Natural killer cell (primary cell): ENCODE results near the gene CCL25. TPM values are rescaled to one million over a fixed set of nuclear protein-coding genes. Genes with fewer than 3 reads are reported as not detected.

Source experiments
- ATAC-seq, 3 donors: fragments of 150-1000 bp in 2 of 3; fragments of 200-7000 bp in 1 of 3; cut with Tn5 transposase; 1 replicate in 1 of 3; 2 replicates in 2 of 3; pipeline ENCODE4 v1.10.0; 2021; ENCODE audit warnings: mild to moderate bottlenecking in 2 of 3, moderate library complexity in 2 of 3
- DNase-seq, 2 donors: peaks; one replicate each; pipeline versions ENCODE4 v3.0.0 to v3.0.0-alpha.2; 2013 to 2021; ENCODE audit warnings: mixed read lengths in 1 of 2
- H3K27ac ChIP-seq: one replicate; pipeline ENCODE4 v1.5.1; 2013; ENCODE audit warnings: mild to moderate bottlenecking, low read length
- H3K27me3 ChIP-seq: one replicate; pipeline ENCODE4 v1.6.1; 2013; ENCODE audit warnings: low read length; ENCODE audit not compliant: control insufficient read depth, insufficient read depth
- H3K36me3 ChIP-seq: one replicate; pipeline ENCODE4 v1.6.1; 2013; ENCODE audit warnings: low read length; ENCODE audit not compliant: control insufficient read depth, insufficient read depth
- H3K4me1 ChIP-seq: one replicate; pipeline ENCODE4 v1.6.1; 2013; ENCODE audit warnings: low read length; ENCODE audit not compliant: control insufficient read depth, insufficient read depth
- H3K4me3 ChIP-seq: one replicate; pipeline ENCODE4 v1.5.1; 2013; ENCODE audit warnings: low read length
- H3K9me3 ChIP-seq: one replicate; pipeline ENCODE4 v1.6.1; 2013; ENCODE audit warnings: low read length; ENCODE audit not compliant: control insufficient read depth, insufficient read depth
- H3K27ac Mint-ChIP-seq, 2 donors: one replicate each; pipeline ENCODE4 v1.8.0; 2022; ENCODE audit warnings: mild to moderate bottlenecking in 2 of 2, mixed read lengths in 2 of 2, moderate library complexity in 1 of 2
- H3K27me3 Mint-ChIP-seq, 2 donors: one replicate each; pipeline ENCODE4 v1.8.0; 2022; ENCODE audit warnings: low read depth in 2 of 2, mixed read lengths in 2 of 2
- H3K36me3 Mint-ChIP-seq: one replicate; pipeline ENCODE4 v1.8.0; 2022; ENCODE audit warnings: mixed read lengths
- H3K4me1 Mint-ChIP-seq, 2 donors: one replicate each; pipeline ENCODE4 v1.8.0; 2022; ENCODE audit warnings: mixed read lengths in 2 of 2
- H3K4me3 Mint-ChIP-seq: one replicate; pipeline ENCODE4 v1.8.0; 2022; ENCODE audit warnings: mild to moderate bottlenecking, moderate library complexity, mixed read lengths
- H3K9me3 Mint-ChIP-seq, 2 donors: one replicate each; pipeline ENCODE4 v1.8.0; 2022; ENCODE audit warnings: mixed read lengths in 2 of 2
- CTCF ChIP-seq: fragments of 200-600 bp; IDR thresholded peaks from one replicate; pipeline ENCODE4 v1.8.0; 2022; ENCODE audit warnings: antibody characterized with exemption
- WGBS: methylation state at CpG from one replicate; pipeline ENCODE4 v1.1.7; 2013; ENCODE audit warnings: missing lambda C conversion rate; ENCODE audit not compliant: insufficient coverage; 5-methylcytosine and 5-hydroxymethylcytosine counted together
- intact Hi-C: fragments of 100-400 bp; cut with micrococcal nuclease; formaldehyde crosslinking; loops from one replicate; pipeline ENCODE4 v1.14.2; 2022
- total RNA-seq, 4 donors: library from RNA; stranded (reverse); fragments of 120-200 nt in 1 of 4; gene quantifications; one replicate each; pipeline versions ENCODE4 v1.2.3 to v1.2.4, GENCODE V29; 2013 to 2022

The CCL25 gene
- total RNA-seq, 3 donors from 2014 or later (not counting 1 experiment from before 2014, with no cell fraction given), result 0.28 TPM; not detected in 2

- peaks cover 0 to 8% of the 10 kb centered on the region in 2 donors for H3K27me3 Mint-ChIP-seq
- DNase-seq, result no peak
- no peaks in the 10 kb centered on the region for H3K9me3 Mint-ChIP-seq
- no peaks in the 10 kb centered on the region for H3K36me3 ChIP-seq
- H3K4me3 ChIP-seq, result no peak overlapping the region
- TF ChIP-seq CTCF, result no peak
- H3K9me3 ChIP-seq, result no peaks in the 10 kb centered on the region
- H3K4me1 ChIP-seq, result no peaks in the 10 kb centered on the region
- H3K36me3 Mint-ChIP-seq, result no peaks in the 10 kb centered on the region
- H3K27me3 ChIP-seq, result no peaks in the 10 kb centered on the region
- H3K4me1 Mint-ChIP-seq, result no peaks in the 10 kb centered on the region
- no peak overlapping the region for H3K27ac ChIP-seq
- intact Hi-C loops, result no loop called here
- H3K27ac Mint-ChIP-seq, result no peak overlapping the region
- WGBS, result 36% methylated on average over 7 of the region's 7 CpGs
- peak in 2 of 3 donors; percentile 29 to 37 for ATAC-seq
- no peak overlapping the region for H3K4me3 Mint-ChIP-seq
These were observed 11.0 kb upstream of the CCL25 start for GRCh38 chr19:8041531-8041931.

GRCh38 chr19:8042900-8043299 is 9.7 kb upstream of the CCL25 start:
- H3K4me3 ChIP-seq, result no peak overlapping the region
- TF ChIP-seq CTCF, result no peak
- 95% methylated on average over 9 of the region's 9 CpGs for WGBS
- Mint-ChIP-seq H3K27ac (no peak overlapping the region), H3K9me3 (no peaks in the 10 kb centered on the region), H3K4me3 (no peak overlapping the region), H3K4me1 (no peaks in the 10 kb centered on the region), H3K36me3 (no peaks in the 10 kb centered on the region), H3K27me3 (peaks cover 0 to 2% of the 10 kb centered on the region in 2 donors)
- no peaks in the 10 kb centered on the region for H3K9me3 ChIP-seq
- intact Hi-C loops, result no loop called here
- H3K27ac ChIP-seq, result no peak overlapping the region
- ATAC-seq (no peak), DNase-seq (no peak)
- no peaks in the 10 kb centered on the region for H3K4me1 ChIP-seq
- H3K27me3 ChIP-seq, result no peaks in the 10 kb centered on the region
- no peaks in the 10 kb centered on the region for H3K36me3 ChIP-seq

GRCh38 chr19:8044018-8044417 is 8.5 kb upstream of the CCL25 start:
- Histone ChIP-seq H3K27ac (no peak overlapping the region), H3K4me3 (no peak overlapping the region), H3K9me3 (no peaks in the 10 kb centered on the region), H3K4me1 (no peaks in the 10 kb centered on the region), H3K36me3 (no peaks in the 10 kb centered on the region), H3K27me3 (no peaks in the 10 kb centered on the region)
- DNase-seq, result no peak
- intact Hi-C loops, result no loop called here
- 91% methylated on average over 10 of the region's 10 CpGs for WGBS
- Mint-ChIP-seq H3K27ac (no peak overlapping the region), H3K4me3 (no peak overlapping the region), H3K4me1 (no peaks in the 10 kb centered on the region), H3K27me3 (peaks cover 0 to 2% of the 10 kb centered on the region in 2 donors), H3K36me3 (no peaks in the 10 kb centered on the region), H3K9me3 (no peaks in the 10 kb centered on the region)
- ATAC-seq, result no peak
- TF ChIP-seq CTCF, result no peak

GRCh38 chr19:8045872-8046568 is 6.5 kb upstream of the CCL25 start:
- H3K27me3 Mint-ChIP-seq, result no peaks in the 10 kb centered on the region
- no peak overlapping the region for H3K27ac Mint-ChIP-seq
- Histone ChIP-seq H3K9me3 (no peaks in the 10 kb centered on the region), H3K27ac (no peak overlapping the region), H3K27me3 (no peaks in the 10 kb centered on the region), H3K4me1 (peaks cover 16% of the 10 kb centered on the region), H3K36me3 (no peaks in the 10 kb centered on the region), H3K4me3 (no peak overlapping the region)
- intact Hi-C loops, result no loop called here
- no peaks in the 10 kb centered on the region for H3K9me3 Mint-ChIP-seq
- ATAC-seq (no peak), DNase-seq (no peak)
- 87% methylated on average over 9 of the region's 10 CpGs for WGBS
- no peak for TF ChIP-seq CTCF
- H3K36me3 Mint-ChIP-seq, result no peaks in the 10 kb centered on the region
- H3K4me3 Mint-ChIP-seq, result no peak overlapping the region
- peaks cover 0 to 11% of the 10 kb centered on the region in 2 donors for H3K4me1 Mint-ChIP-seq
